ENCODE measurements around the gene EVPLL. TPM values are rescaled to one million over a fixed set of nuclear protein-coding genes. Genes with fewer than 3 reads are reported as not detected.
A peak's percentile ranks its signal among the peaks of the same experiment; 100 is the strongest.
"Not testable (repeated sequence)": the region's sequence is repeated elsewhere in the genome, so short reads cannot be mapped to it uniquely, and the experiment has no call there.

EVPLL gene
- total and polyA plus RNA-seq, 2 donors (not counting 1 experiment from before 2014, with no cell fraction given) = not detected

GRCh38 chr17:18401872-18402590, 24.5 kb downstream of the EVPLL start:
- not testable (repeated sequence) for H2AFZ ChIP-seq (ENCODE audit: insufficient read depth, low read depth, low read length, poor library complexity, severe bottlenecking)

GRCh38 chr17:18403166-18403565, 25.6 kb downstream of the EVPLL start:
- H3K4me3 ChIP-seq (ENCODE audit: control extremely low read depth in 1 of 5, extremely low read depth in 1 of 5, insufficient read depth in 1 of 5, low read depth in 2 of 5, low read length in 4 of 5); H3K4me1 Mint-ChIP-seq; H3K4me2 ChIP-seq (replicated peaks; ENCODE audit: low read depth, low read length, poor library complexity, severe bottlenecking); H3K36me3 ChIP-seq (replicated peaks in 1 of 2; ENCODE audit: control extremely low read depth in 1 of 2, control insufficient read depth in 1 of 2, extremely low read depth in 1 of 2, insufficient read depth in 2 of 2, low read length in 1 of 2); CTCF ChIA-PET; H3K9ac ChIP-seq (ENCODE audit: low read length); H2AFZ ChIP-seq (ENCODE audit: insufficient read depth, low read depth, low read length, poor library complexity, severe bottlenecking); H3K27me3 ChIP-seq (replicated peaks in 1 of 4; ENCODE audit: control extremely low read depth in 1 of 4, control insufficient read depth in 3 of 4, insufficient read depth in 4 of 4, low read length in 3 of 4); H3K4me3 Mint-ChIP-seq; H3K9me3 Mint-ChIP-seq (ENCODE audit: insufficient read depth); H4K20me1 ChIP-seq (ENCODE audit: control insufficient read depth, insufficient read depth, low read length, poor library complexity, severe bottlenecking); ATAC-seq (ENCODE audit: low read depth); H3K79me2 ChIP-seq (ENCODE audit: control insufficient read depth, insufficient read depth, low read length); H3K27ac ChIP-seq (ENCODE audit: low read length in 2 of 2); H3K27ac Mint-ChIP-seq; H3K27me3 Mint-ChIP-seq; DNase-seq; POLR2A ChIA-PET; H3K9me3 ChIP-seq (ENCODE audit: control extremely low read depth in 1 of 3, control insufficient read depth in 2 of 3, insufficient read depth in 1 of 3, low read length in 2 of 3); intact Hi-C loops (cut with micrococcal nuclease); H3K4me1 ChIP-seq (ENCODE audit: control insufficient read depth in 2 of 2, insufficient read depth in 2 of 2, low read length in 2 of 2): not testable (repeated sequence)
- no CpG with 5 or more reads among the region's 5 CpGs for WGBS (ENCODE audit: insufficient coverage)

More at GRCh38 chr17:18401872-18402590, 24.5 kb downstream of the EVPLL start:
- H3K4me1 ChIP-seq (ENCODE audit: control insufficient read depth in 2 of 2, insufficient read depth in 2 of 2, low read length in 2 of 2); H3K9me3 ChIP-seq (ENCODE audit: control extremely low read depth in 1 of 3, control insufficient read depth in 2 of 3, insufficient read depth in 1 of 3, low read length in 2 of 3); ATAC-seq (ENCODE audit: low read depth); H3K9me3 Mint-ChIP-seq (ENCODE audit: insufficient read depth); H3K27me3 Mint-ChIP-seq; H3K4me1 Mint-ChIP-seq; H3K4me3 Mint-ChIP-seq; H3K79me2 ChIP-seq (ENCODE audit: control insufficient read depth, insufficient read depth, low read length); intact Hi-C loops (cut with micrococcal nuclease); H3K4me3 ChIP-seq (ENCODE audit: control extremely low read depth in 1 of 5, extremely low read depth in 1 of 5, insufficient read depth in 1 of 5, low read depth in 2 of 5, low read length in 4 of 5); H3K9ac ChIP-seq (ENCODE audit: low read length); H3K27ac ChIP-seq (ENCODE audit: low read length in 2 of 2); H4K20me1 ChIP-seq (ENCODE audit: control insufficient read depth, insufficient read depth, low read length, poor library complexity, severe bottlenecking); DNase-seq; H3K27ac Mint-ChIP-seq; H3K4me2 ChIP-seq (replicated peaks; ENCODE audit: low read depth, low read length, poor library complexity, severe bottlenecking); POLR2A ChIA-PET; H3K27me3 ChIP-seq (replicated peaks in 1 of 4; ENCODE audit: control extremely low read depth in 1 of 4, control insufficient read depth in 3 of 4, insufficient read depth in 4 of 4, low read length in 3 of 4); H3K36me3 ChIP-seq (replicated peaks in 1 of 2; ENCODE audit: control extremely low read depth in 1 of 2, control insufficient read depth in 1 of 2, extremely low read depth in 1 of 2, insufficient read depth in 2 of 2, low read length in 1 of 2); CTCF ChIA-PET: not testable (repeated sequence)
- 50% methylated on average over 1 of the region's 7 CpGs for WGBS (ENCODE audit: insufficient coverage)

DNA sequence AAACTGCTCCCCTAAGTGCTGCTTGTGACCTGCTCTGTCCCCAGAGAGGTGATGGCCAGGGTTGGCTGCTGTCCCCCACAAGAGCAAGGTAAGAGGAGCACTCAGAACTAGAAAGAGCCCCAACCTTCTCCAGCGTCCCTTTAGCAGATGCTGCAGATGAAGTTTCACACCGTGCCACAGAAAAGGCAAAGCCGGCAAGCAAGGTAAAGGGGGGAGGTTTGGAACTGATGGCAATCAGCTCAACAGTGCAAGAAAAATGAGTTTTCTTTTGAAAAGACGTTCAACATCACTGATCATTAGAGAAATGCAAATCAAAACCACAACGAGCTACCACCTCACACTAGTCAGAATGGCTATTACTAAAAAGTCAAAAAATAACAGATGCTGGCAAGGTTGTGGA, 26.0 kb downstream of the EVPLL start:
- ATAC-seq (ENCODE audit: low read depth) = peak; percentile 77
- H3K9me3 Mint-ChIP-seq (ENCODE audit: insufficient read depth); H3K9me3 ChIP-seq (ENCODE audit: control extremely low read depth in 1 of 3, control insufficient read depth in 2 of 3, insufficient read depth in 1 of 3, low read length in 2 of 3); H3K4me3 Mint-ChIP-seq; POLR2A ChIA-PET; H3K36me3 ChIP-seq (replicated peaks in 1 of 2; ENCODE audit: control extremely low read depth in 1 of 2, control insufficient read depth in 1 of 2, extremely low read depth in 1 of 2, insufficient read depth in 2 of 2, low read length in 1 of 2); intact Hi-C loops (cut with micrococcal nuclease); H3K27ac Mint-ChIP-seq; H3K27me3 Mint-ChIP-seq; DNase-seq; H3K4me3 ChIP-seq (ENCODE audit: control extremely low read depth in 1 of 5, extremely low read depth in 1 of 5, insufficient read depth in 1 of 5, low read depth in 2 of 5, low read length in 4 of 5); H3K79me2 ChIP-seq (ENCODE audit: control insufficient read depth, insufficient read depth, low read length); H3K4me1 ChIP-seq (ENCODE audit: control insufficient read depth in 2 of 2, insufficient read depth in 2 of 2, low read length in 2 of 2); H3K4me1 Mint-ChIP-seq; H2AFZ ChIP-seq (ENCODE audit: insufficient read depth, low read depth, low read length, poor library complexity, severe bottlenecking); H3K4me2 ChIP-seq (replicated peaks; ENCODE audit: low read depth, low read length, poor library complexity, severe bottlenecking); H4K20me1 ChIP-seq (ENCODE audit: control insufficient read depth, insufficient read depth, low read length, poor library complexity, severe bottlenecking); H3K27ac ChIP-seq (ENCODE audit: low read length in 2 of 2); H3K27me3 ChIP-seq (replicated peaks in 1 of 4; ENCODE audit: control extremely low read depth in 1 of 4, control insufficient read depth in 3 of 4, insufficient read depth in 4 of 4, low read length in 3 of 4); H3K9ac ChIP-seq (ENCODE audit: low read length); CTCF ChIA-PET: not testable (repeated sequence)
- no CpG with 5 or more reads among the region's 5 CpGs for WGBS (ENCODE audit: insufficient coverage)

- H3K27me3 Mint-ChIP-seq; H3K79me2 ChIP-seq (ENCODE audit: control insufficient read depth, insufficient read depth, low read length); ATAC-seq (ENCODE audit: low read depth); H3K27ac ChIP-seq (ENCODE audit: low read length in 2 of 2); H3K9me3 ChIP-seq (ENCODE audit: control extremely low read depth in 1 of 3, control insufficient read depth in 2 of 3, insufficient read depth in 1 of 3, low read length in 2 of 3); H3K4me1 ChIP-seq (ENCODE audit: control insufficient read depth in 2 of 2, insufficient read depth in 2 of 2, low read length in 2 of 2); H3K9me3 Mint-ChIP-seq (ENCODE audit: insufficient read depth); H3K27me3 ChIP-seq (replicated peaks in 1 of 4; ENCODE audit: control extremely low read depth in 1 of 4, control insufficient read depth in 3 of 4, insufficient read depth in 4 of 4, low read length in 3 of 4); CTCF ChIA-PET; intact Hi-C loops (cut with micrococcal nuclease); H4K20me1 ChIP-seq (ENCODE audit: control insufficient read depth, insufficient read depth, low read length, poor library complexity, severe bottlenecking); H3K9ac ChIP-seq (ENCODE audit: low read length); H3K4me2 ChIP-seq (replicated peaks; ENCODE audit: low read depth, low read length, poor library complexity, severe bottlenecking); H2AFZ ChIP-seq (ENCODE audit: insufficient read depth, low read depth, low read length, poor library complexity, severe bottlenecking); POLR2A ChIA-PET; H3K4me3 ChIP-seq (ENCODE audit: control extremely low read depth in 1 of 5, extremely low read depth in 1 of 5, insufficient read depth in 1 of 5, low read depth in 2 of 5, low read length in 4 of 5); H3K36me3 ChIP-seq (replicated peaks in 1 of 2; ENCODE audit: control extremely low read depth in 1 of 2, control insufficient read depth in 1 of 2, extremely low read depth in 1 of 2, insufficient read depth in 2 of 2, low read length in 1 of 2): not testable (repeated sequence)
- H3K4me3 Mint-ChIP-seq = peak overlapping the region; percentile 9
- no CpG with 5 or more reads among the region's 3 CpGs for WGBS (ENCODE audit: insufficient coverage)
- H3K27ac Mint-ChIP-seq = peak overlapping the region; percentile 43
- peak; percentile 33 for DNase-seq
- peaks cover 20% of the 10 kb centered on the region for H3K4me1 Mint-ChIP-seq
Observed at GRCh38 chr17:18408906-18409305, 31.3 kb downstream of the EVPLL start.

All from B cell (primary cell).